Bronchial epithelial cell (primary cell): Measurements from ENCODE around the gene OR7D4. TPM values are rescaled to one million over a fixed set of nuclear protein-coding genes. Genes with fewer than 3 reads are reported as not detected.

Experiments used
- DNase-seq: peaks from one replicate; pipeline ENCODE4 v3.0.0-alpha.2; 2010; ENCODE audit warnings: low read depth
- FAIRE-seq: peaks from 2 replicates; lab custom pipeline; 2011; peaks lifted over from hg19 to GRCh38; lab: Jason Lieb, UNC
- H3K27me3 ChIP-seq: 2 replicates; pipeline ENCODE4 v1.5.1; 2011; ENCODE audit warnings: low read length; ENCODE audit not compliant: control insufficient read depth, insufficient read depth
- H3K36me3 ChIP-seq: 2 replicates; pipeline ENCODE4 v1.5.1; 2011; ENCODE audit warnings: low read length; ENCODE audit not compliant: control insufficient read depth, insufficient read depth
- H3K4me3 ChIP-seq: 2 replicates; pipeline ENCODE4 v1.5.1; 2011; ENCODE audit warnings: mild to moderate bottlenecking, low read depth, low read length, control low read depth
- CTCF ChIP-seq: IDR thresholded peaks from 2 replicates; pipeline ENCODE4 v1.5.1; 2011; ENCODE audit warnings: mild to moderate bottlenecking, moderate library complexity, low read length, control low read depth, inconsistent platforms; ENCODE audit not compliant: insufficient read depth, severe bottlenecking
- total RNA-seq: library from RNA; depleted of rRNA; stranded (reverse); fragments of >200 nt; gene quantifications from 2 replicates; pipeline ENCODE4 v1.2.1, GENCODE V29; 2014

Gene OR7D4
- total RNA-seq, 1 donor from 2014 or later = not detected

- peaks cover 22% of the 10 kb centered on the region for H3K36me3 ChIP-seq
- no peak for TF ChIP-seq CTCF
- FAIRE-seq (no peak), DNase-seq (no peak)
- no peak overlapping the region for H3K4me3 ChIP-seq
- H3K27me3 ChIP-seq = no peaks in the 10 kb centered on the region
Observed at GRCh38 chr19:9165261-9165660, 54.1 kb downstream of the OR7D4 start.

- FAIRE-seq = no peak
- no peak for DNase-seq
- Histone ChIP-seq H3K36me3 (peaks cover 41% of the 10 kb centered on the region), H3K4me3 (no peak overlapping the region), H3K27me3 (no peaks in the 10 kb centered on the region)
- TF ChIP-seq CTCF = no peak
Observed at GRCh38 chr19:9161427-9161826, 58.0 kb downstream of the OR7D4 start.

Other genes with a start within 250 kb of the OR7D4 start
- gene MUC16, start 209.2 kb downstream of the OR7D4 start, total RNA-seq = 0.26 TPM in 2 replicates
- not detected in 2 replicates for gene OR1M1, start 132.5 kb downstream of the OR7D4 start, total RNA-seq
- gene OR7G2, start 112.1 kb downstream of the OR7D4 start, total RNA-seq = not detected in 2 replicates
- not detected in 2 replicates for gene OR7G1, start 103.8 kb downstream of the OR7D4 start, total RNA-seq
- gene OR7G3, start 92.6 kb downstream of the OR7D4 start, total RNA-seq = not detected in 2 replicates
- gene ZNF317, start 79.2 kb downstream of the OR7D4 start, total RNA-seq = 11.6 and 15.4 TPM in 2 replicates
- gene OR7D2, start 40.6 kb downstream of the OR7D4 start, total RNA-seq = not detected in 2 replicates
- gene OR7E24, start 31.3 kb upstream of the OR7D4 start, total RNA-seq = not detected in 2 replicates
- 8.8 and 11.6 TPM in 2 replicates for gene ZNF699, start 90.2 kb upstream of the OR7D4 start, total RNA-seq
- 10.8 and 12.1 TPM in 2 replicates for gene ZNF559, start 104.6 kb upstream of the OR7D4 start, total RNA-seq
- 0.79 and 1.2 TPM in 2 replicates for gene ZNF177, start 143.4 kb upstream of the OR7D4 start, total RNA-seq
- gene ZNF266, start 216.0 kb upstream of the OR7D4 start, total RNA-seq = 9.5 and 10.3 TPM in 2 replicates